ENCODE data around the gene TRMT44. TPM values are rescaled to one million over a fixed set of nuclear protein-coding genes. Genes with fewer than 3 reads are reported as not detected.

The TRMT44 gene
- polyA plus RNA-seq, 1 experiment, result 7.1 TPM

DNA sequence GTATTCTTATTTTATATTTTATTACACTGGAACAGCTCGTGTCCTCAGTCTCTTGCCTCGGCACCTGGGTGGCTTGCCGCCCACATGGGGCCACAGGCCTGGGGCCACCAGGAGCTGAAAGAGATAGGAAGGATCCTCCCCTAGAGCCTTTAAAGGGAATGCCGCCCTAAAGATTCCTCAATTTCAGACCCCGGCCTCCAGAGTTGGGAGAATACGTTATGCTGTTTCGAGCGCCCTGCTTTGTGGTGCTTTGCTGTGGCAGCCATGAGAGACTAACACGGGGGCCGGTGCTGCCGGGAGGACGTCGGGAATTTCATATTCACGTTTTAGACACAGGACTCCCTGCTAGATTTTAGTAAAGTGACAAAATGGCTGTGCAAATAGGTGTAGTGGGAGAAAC, 33.3 kb upstream of the TRMT44 start:
- Histone ChIP-seq H3K27me3 (ENCODE audit: control insufficient read depth, insufficient read depth, low read length) (no peaks in the 10 kb centered on the region), H3K36me3 (ENCODE audit: control insufficient read depth, insufficient read depth, low read length) (peaks cover 25% of the 10 kb centered on the region), H3K4me3 (ENCODE audit: low read depth, low read length) (no peak overlapping the region)
- DNase-seq (ENCODE audit: low read depth), result no peak
- ChIA-PET CTCF (interaction anchor here (0.7 to 3.5 kb wide), 10 partner anchors 12 to 230 kb away, joined by 3 to 23 read pairs (median 8); no protein-coding TSS in a partner anchor), POLR2A (no interaction called here)
- TF ChIP-seq, protein P1, sequence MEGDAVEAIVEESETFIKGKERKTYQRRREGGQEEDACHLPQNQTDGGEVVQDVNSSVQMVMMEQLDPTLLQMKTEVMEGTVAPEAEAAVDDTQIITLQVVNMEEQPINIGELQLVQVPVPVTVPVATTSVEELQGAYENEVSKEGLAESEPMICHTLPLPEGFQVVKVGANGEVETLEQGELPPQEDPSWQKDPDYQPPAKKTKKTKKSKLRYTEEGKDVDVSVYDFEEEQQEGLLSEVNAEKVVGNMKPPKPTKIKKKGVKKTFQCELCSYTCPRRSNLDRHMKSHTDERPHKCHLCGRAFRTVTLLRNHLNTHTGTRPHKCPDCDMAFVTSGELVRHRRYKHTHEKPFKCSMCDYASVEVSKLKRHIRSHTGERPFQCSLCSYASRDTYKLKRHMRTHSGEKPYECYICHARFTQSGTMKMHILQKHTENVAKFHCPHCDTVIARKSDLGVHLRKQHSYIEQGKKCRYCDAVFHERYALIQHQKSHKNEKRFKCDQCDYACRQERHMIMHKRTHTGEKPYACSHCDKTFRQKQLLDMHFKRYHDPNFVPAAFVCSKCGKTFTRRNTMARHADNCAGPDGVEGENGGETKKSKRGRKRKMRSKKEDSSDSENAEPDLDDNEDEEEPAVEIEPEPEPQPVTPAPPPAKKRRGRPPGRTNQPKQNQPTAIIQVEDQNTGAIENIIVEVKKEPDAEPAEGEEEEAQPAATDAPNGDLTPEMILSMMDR (IDR thresholded peaks at IDR 0.05; ENCODE audit: insufficient read depth, low read depth, low read length), result no peak

DNA sequence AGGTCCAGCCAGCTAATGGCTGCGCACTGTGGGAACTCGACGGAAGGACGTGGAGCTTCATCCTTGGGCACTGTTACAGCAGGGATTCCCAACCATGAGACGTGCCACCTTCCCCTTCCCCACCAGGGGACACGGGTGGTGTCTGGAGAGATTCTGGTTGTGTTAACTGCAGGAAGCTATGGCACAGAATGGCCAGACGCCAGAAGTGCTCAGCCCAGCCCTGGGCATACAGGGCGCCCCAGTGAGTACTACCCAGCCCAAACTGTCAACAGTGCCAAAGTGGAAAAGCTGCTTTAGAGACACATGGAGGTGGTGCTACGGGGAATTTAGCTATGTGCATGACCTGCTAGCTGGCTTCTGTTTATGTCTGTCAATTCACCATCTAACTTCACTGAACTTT, 32.8 kb upstream of the TRMT44 start:
- Histone ChIP-seq H3K4me3 (ENCODE audit: low read depth, low read length) (no peak overlapping the region), H3K36me3 (ENCODE audit: control insufficient read depth, insufficient read depth, low read length) (peaks cover 25% of the 10 kb centered on the region), H3K27me3 (ENCODE audit: control insufficient read depth, insufficient read depth, low read length) (no peaks in the 10 kb centered on the region)
- CTCF ChIA-PET, result interaction anchor here (0.7 to 3.5 kb wide), 10 partner anchors 12 to 231 kb away, joined by 3 to 23 read pairs (median 8); no protein-coding TSS in a partner anchor
- DNase-seq (ENCODE audit: low read depth), result no peak
- TF ChIP-seq, protein P1 (IDR thresholded peaks at IDR 0.05; ENCODE audit: insufficient read depth, low read depth, low read length), result no peak
- POLR2A ChIA-PET, result no interaction called here

DNA sequence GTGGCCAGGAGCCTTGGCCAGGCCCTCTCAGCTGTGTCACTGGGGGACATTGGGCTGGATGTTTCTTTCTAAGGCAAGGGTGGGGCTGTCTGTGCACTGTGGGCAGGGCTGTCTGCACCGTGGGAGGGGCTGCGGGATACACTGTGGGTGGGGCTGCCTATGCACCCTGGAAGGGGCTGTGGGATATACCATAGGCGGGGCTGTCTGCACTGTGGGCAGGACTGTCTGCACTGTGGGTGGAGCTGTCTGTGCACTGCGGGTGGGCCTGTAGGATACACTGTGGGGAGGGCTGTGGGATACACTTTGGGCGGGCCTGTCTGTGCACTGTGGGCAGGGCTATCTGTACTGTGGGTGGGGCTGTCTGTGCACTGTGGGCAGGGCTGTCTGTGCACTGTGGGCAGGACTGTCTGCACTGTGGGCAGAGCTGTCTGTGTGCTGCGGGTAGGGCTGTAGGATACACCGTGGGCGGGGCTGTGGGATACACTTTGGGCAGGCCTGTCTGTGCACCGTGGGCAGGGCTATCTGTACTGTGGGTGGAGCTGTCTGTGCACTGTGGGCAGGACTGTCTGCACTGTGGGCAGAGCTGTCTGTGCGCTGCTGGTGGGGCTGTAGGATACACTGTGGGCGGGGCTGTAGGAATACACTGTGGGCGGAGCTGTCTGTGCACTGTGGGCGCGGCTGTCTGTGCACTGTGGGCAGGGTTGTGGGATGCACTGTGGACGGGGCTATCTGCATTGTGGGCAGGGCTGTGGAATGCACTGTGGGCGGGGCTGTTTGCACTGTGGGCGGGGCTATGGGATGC, 31.1 kb upstream of the TRMT44 start:
- no peak for DNase-seq (ENCODE audit: low read depth)
- no peaks in the 10 kb centered on the region for H3K27me3 ChIP-seq (ENCODE audit: control insufficient read depth, insufficient read depth, low read length)
- no peak overlapping the region for H3K4me3 ChIP-seq (ENCODE audit: low read depth, low read length)
- TF ChIP-seq, protein P1 (IDR thresholded peaks at IDR 0.05; ENCODE audit: insufficient read depth, low read depth, low read length), result no peak
- POLR2A ChIA-PET, result interaction anchor here (0.7 kb wide), 1 partner anchor 108 kb away, joined by 3 read pairs; no protein-coding TSS in a partner anchor
- CTCF ChIA-PET, result interaction anchor here (0.7 to 3.5 kb wide), 8 partner anchors 11 to 233 kb away, joined by 3 to 23 read pairs (median 12); no protein-coding TSS in a partner anchor
- H3K36me3 ChIP-seq (ENCODE audit: control insufficient read depth, insufficient read depth, low read length), result peaks cover 37% of the 10 kb centered on the region

DNA sequence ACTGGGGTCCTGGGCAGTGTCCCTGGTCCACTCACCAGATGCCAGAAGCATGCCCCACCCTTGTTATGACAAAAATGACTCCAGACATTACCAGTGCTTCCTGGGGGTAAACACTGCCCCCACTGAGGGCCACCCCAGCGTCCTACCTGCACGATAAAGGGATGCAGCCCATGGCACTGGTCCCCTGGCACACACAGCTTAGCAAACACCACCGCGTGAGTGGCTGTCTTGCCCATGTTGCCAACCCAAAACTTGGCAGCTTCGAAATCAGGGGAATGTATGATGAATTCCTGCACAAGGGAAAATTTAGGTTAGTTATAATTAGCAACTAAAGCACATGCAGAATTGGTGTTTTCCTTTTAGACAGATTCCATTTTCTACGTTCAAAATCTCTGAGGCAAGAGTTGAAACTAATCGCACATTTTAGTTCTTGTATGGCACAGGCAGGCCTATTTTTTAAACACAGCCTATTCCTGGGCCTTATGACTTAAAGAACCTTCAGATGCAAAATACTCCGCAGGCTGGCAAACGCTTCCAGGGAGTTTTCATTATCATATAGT, 30.4 kb upstream of the TRMT44 start:
- Histone ChIP-seq H3K27me3 (ENCODE audit: control insufficient read depth, insufficient read depth, low read length) (no peaks in the 10 kb centered on the region), H3K4me3 (ENCODE audit: low read depth, low read length) (no peak overlapping the region), H3K36me3 (ENCODE audit: control insufficient read depth, insufficient read depth, low read length) (peaks cover 42% of the 10 kb centered on the region)
- ChIA-PET POLR2A (interaction anchor here (0.7 kb wide), 1 partner anchor 108 kb away, joined by 3 read pairs; no protein-coding TSS in a partner anchor), CTCF (interaction anchor here (0.7 to 3.0 kb wide), 7 partner anchors 9 to 234 kb away, joined by 3 to 21 read pairs (median 5); no protein-coding TSS in a partner anchor)
- TF ChIP-seq, protein P1 (IDR thresholded peaks at IDR 0.05; ENCODE audit: insufficient read depth, low read depth, low read length), result no peak
- no peak for DNase-seq (ENCODE audit: low read depth)

DNA sequence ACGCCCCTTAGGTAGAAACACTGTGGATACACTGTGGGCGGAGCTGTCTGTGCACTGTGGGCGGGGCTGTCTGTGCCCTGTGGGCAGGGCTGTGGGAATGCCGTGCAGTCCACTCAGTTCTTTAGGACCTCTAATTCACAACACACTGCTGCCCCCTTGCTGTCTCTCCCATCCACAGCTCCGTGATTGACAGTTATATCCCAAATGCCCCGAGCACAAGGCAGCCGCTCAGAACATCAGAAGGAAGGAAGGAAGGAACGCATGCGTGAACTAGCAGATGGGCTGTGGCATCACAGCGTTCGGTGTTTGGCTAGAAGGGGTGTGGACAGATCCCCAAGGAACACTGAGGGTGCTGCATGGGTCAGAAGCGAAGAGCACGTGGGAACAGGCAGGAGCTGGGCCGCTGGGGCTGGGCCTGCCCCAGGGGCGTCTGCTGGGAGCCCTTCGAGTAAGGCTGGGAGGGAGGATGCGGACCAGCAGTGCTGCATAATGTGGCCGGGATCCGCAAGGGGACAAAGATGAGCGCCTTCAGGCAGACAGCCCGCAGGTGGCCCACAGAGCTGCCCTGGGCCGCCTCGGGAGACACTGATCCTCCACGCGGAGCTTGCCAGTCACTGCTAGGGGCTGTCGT, 29.8 kb upstream of the TRMT44 start:
- Histone ChIP-seq H3K36me3 (ENCODE audit: control insufficient read depth, insufficient read depth, low read length) (peaks cover 41% of the 10 kb centered on the region), H3K4me3 (ENCODE audit: low read depth, low read length) (no peak overlapping the region), H3K27me3 (ENCODE audit: control insufficient read depth, insufficient read depth, low read length) (no peaks in the 10 kb centered on the region)
- ChIA-PET CTCF (interaction anchor here (0.7 to 3.0 kb wide), 5 partner anchors 9 to 234 kb away, joined by 3 to 21 read pairs (median 5); no protein-coding TSS in a partner anchor), POLR2A (no interaction called here)
- DNase-seq (ENCODE audit: low read depth), result no peak
- TF ChIP-seq, protein P1 (IDR thresholded peaks at IDR 0.05; ENCODE audit: insufficient read depth, low read depth, low read length), result peak; percentile 24; the same call in 1 of the 2 replicates
